Activated naive CD4-positive, alpha-beta T cell treated with anti-CD3 and anti-CD28 coated beads, Interleukin-2, amount 10 ng/mL, durations not matched to agents 7 days and 5 days (primary cell): ENCODE data around the gene GDF9.
"Not testable (repeated sequence)": the region's sequence is repeated elsewhere in the genome, so short reads cannot be mapped to it uniquely, and the experiment has no call there.

Source experiments
- CTCF ChIA-PET: fragments of 350-600 bp; sonication (Branson Sonifier 250); formaldehyde crosslinking; loops from one replicate; lab custom pipeline; 2021; ENCODE audit warnings: antibody characterized with exemption; lab: Charles Lee
- DNase-seq: peaks from one replicate; pipeline ENCODE4 v3.0.0-alpha.2; 2020
- H3K27ac Mint-ChIP-seq: one replicate; pipeline ENCODE4 v1.8.0; 2021; ENCODE audit warnings: mild to moderate bottlenecking, moderate library complexity, mixed read lengths
- H3K27me3 Mint-ChIP-seq: one replicate; pipeline ENCODE4 v1.8.0; 2021; ENCODE audit warnings: mild to moderate bottlenecking, mixed read lengths
- H3K36me3 Mint-ChIP-seq: one replicate; pipeline ENCODE4 v1.8.0; 2021; ENCODE audit warnings: mixed read lengths
- H3K4me1 Mint-ChIP-seq: one replicate; pipeline ENCODE4 v1.8.0; 2021; ENCODE audit warnings: mixed read lengths
- H3K4me3 Mint-ChIP-seq: one replicate; pipeline ENCODE4 v1.8.0; 2021; ENCODE audit warnings: mild to moderate bottlenecking, moderate library complexity, mixed read lengths
- H3K9me3 Mint-ChIP-seq: one replicate; pipeline ENCODE4 v1.8.0; 2021; ENCODE audit warnings: mixed read lengths

GDF9 gene

GRCh38 chr5:132867046-132867451 is 780 bp upstream of the GDF9 start:
- Mint-ChIP-seq H3K9me3 (no peaks in the 10 kb centered on the region), H3K4me3 (peak overlapping the region; percentile 93), H3K27me3 (peaks cover 19% of the 10 kb centered on the region), H3K36me3 (peaks cover 24% of the 10 kb centered on the region), H3K27ac (peak overlapping the region; percentile 98), H3K4me1 (peaks cover 24% of the 10 kb centered on the region)
- CTCF ChIA-PET = interaction anchor here (0.9 kb wide), 1 partner anchor 37 kb away, joined by 4 read pairs; the partner anchor contains the start of gene SHROOM1
- no peak for DNase-seq

- CTCF ChIA-PET = interaction anchor here (0.7 to 1.1 kb wide), 2 partner anchors 11 to 17 kb away, joined by 3 to 4 read pairs; no protein-coding TSS in a partner anchor
- peak overlapping the region; percentile 93 for H3K4me3 Mint-ChIP-seq
- no peak for DNase-seq
- H3K27ac Mint-ChIP-seq = peak overlapping the region; percentile 98
- peaks cover 24% of the 10 kb centered on the region for H3K36me3 Mint-ChIP-seq
- H3K4me1 Mint-ChIP-seq = peaks cover 24% of the 10 kb centered on the region
- no peaks in the 10 kb centered on the region for H3K9me3 Mint-ChIP-seq
- H3K27me3 Mint-ChIP-seq = peaks cover 24% of the 10 kb centered on the region
Observed at GRCh38 chr5:132865668-132866341, 464 bp downstream of the GDF9 start.

- CTCF ChIA-PET = interaction anchor here (1.3 kb wide), 1 partner anchor 27 kb away, joined by 3 read pairs; no protein-coding TSS in a partner anchor
Observed at GRCh38 chr5:132860742-132861141, 5.5 kb downstream of the GDF9 start.

GRCh38 chr5:132859889-132860437 is 6.3 kb downstream of the GDF9 start:
- Mint-ChIP-seq H3K27ac (no peak overlapping the region), H3K9me3 (no peaks in the 10 kb centered on the region), H3K4me1 (no peaks in the 10 kb centered on the region), H3K4me3 (no peak overlapping the region), H3K27me3 (peaks cover 47% of the 10 kb centered on the region), H3K36me3 (no peaks in the 10 kb centered on the region)
- no peak for DNase-seq
- CTCF ChIA-PET = interaction anchor here (1.3 kb wide), 1 partner anchor 26 kb away, joined by 3 read pairs; no protein-coding TSS in a partner anchor

More at GRCh38 chr5:132860742-132861141, 5.5 kb downstream of the GDF9 start:
- Mint-ChIP-seq H3K36me3 (no peaks in the 10 kb centered on the region), H3K9me3 (no peaks in the 10 kb centered on the region), H3K27me3 (peaks cover 39% of the 10 kb centered on the region), H3K4me3 (no peak overlapping the region), H3K27ac (no peak overlapping the region), H3K4me1 (peaks cover 6% of the 10 kb centered on the region)
- no peak for DNase-seq

- H3K4me3 Mint-ChIP-seq = no peak overlapping the region
- peaks cover 2% of the 10 kb centered on the region for H3K4me1 Mint-ChIP-seq
- CTCF ChIA-PET = no interaction called here
- no peaks in the 10 kb centered on the region for H3K9me3 Mint-ChIP-seq
- no peaks in the 10 kb centered on the region for H3K36me3 Mint-ChIP-seq
- DNase-seq = no peak
- H3K27ac Mint-ChIP-seq = no peak overlapping the region
- peaks cover 36% of the 10 kb centered on the region for H3K27me3 Mint-ChIP-seq
Observed at GRCh38 chr5:132856011-132856410, 10.3 kb downstream of the GDF9 start.

GRCh38 chr5:132854992-132855391 is 11.3 kb downstream of the GDF9 start:
- CTCF ChIA-PET = interaction anchor here (1.0 to 1.4 kb wide), 3 partner anchors 11 to 170 kb away, joined by 3 to 4 read pairs (median 3); no protein-coding TSS in a partner anchor
- DNase-seq, H3K4me3 Mint-ChIP-seq, H3K4me1 Mint-ChIP-seq, H3K36me3 Mint-ChIP-seq, H3K27ac Mint-ChIP-seq, H3K9me3 Mint-ChIP-seq: not testable (repeated sequence)
- peaks cover 39% of the 10 kb centered on the region for H3K27me3 Mint-ChIP-seq

GRCh38 chr5:132854301-132854700 is 12.0 kb downstream of the GDF9 start:
- Mint-ChIP-seq H3K4me3 (no peak overlapping the region), H3K9me3 (no peaks in the 10 kb centered on the region), H3K27ac (no peak overlapping the region), H3K4me1 (peaks cover 2% of the 10 kb centered on the region), H3K36me3 (no peaks in the 10 kb centered on the region), H3K27me3 (peaks cover 39% of the 10 kb centered on the region)
- CTCF ChIA-PET = interaction anchor here (1.0 to 1.4 kb wide), 4 partner anchors 10 to 169 kb away, joined by 3 to 4 read pairs (median 3); no protein-coding TSS in a partner anchor
- no peak for DNase-seq

GRCh38 chr5:132853790-132854189 is 12.5 kb downstream of the GDF9 start:
- Mint-ChIP-seq H3K36me3 (no peaks in the 10 kb centered on the region), H3K9me3 (no peaks in the 10 kb centered on the region), H3K27me3 (peaks cover 39% of the 10 kb centered on the region), H3K4me1 (peaks cover 2% of the 10 kb centered on the region), H3K4me3 (no peak overlapping the region), H3K27ac (no peak overlapping the region)
- CTCF ChIA-PET = interaction anchor here (1.1 to 1.4 kb wide), 2 partner anchors 10 to 31 kb away, joined by 3 read pairs; no protein-coding TSS in a partner anchor
- no peak for DNase-seq

GRCh38 chr5:132853323-132853722 is 12.9 kb downstream of the GDF9 start:
- DNase-seq = no peak
- H3K36me3 Mint-ChIP-seq = no peaks in the 10 kb centered on the region
- no peak overlapping the region for H3K4me3 Mint-ChIP-seq
- CTCF ChIA-PET = interaction anchor here (1.1 kb wide), 1 partner anchor 11 kb away, joined by 3 read pairs; no protein-coding TSS in a partner anchor
- no peak overlapping the region for H3K27ac Mint-ChIP-seq
- peaks cover 2% of the 10 kb centered on the region for H3K4me1 Mint-ChIP-seq
- H3K27me3 Mint-ChIP-seq = peaks cover 39% of the 10 kb centered on the region
- H3K9me3 Mint-ChIP-seq = no peaks in the 10 kb centered on the region

GRCh38 chr5:132850066-132850465 is 16.2 kb downstream of the GDF9 start:
- H3K36me3 Mint-ChIP-seq = no peaks in the 10 kb centered on the region
- CTCF ChIA-PET = no interaction called here
- peaks cover 11% of the 10 kb centered on the region for H3K27me3 Mint-ChIP-seq
- DNase-seq = no peak
- H3K27ac Mint-ChIP-seq = no peak overlapping the region
- H3K4me1 Mint-ChIP-seq = peaks cover 2% of the 10 kb centered on the region
- H3K4me3 Mint-ChIP-seq = no peak overlapping the region
- H3K9me3 Mint-ChIP-seq = no peaks in the 10 kb centered on the region

- Mint-ChIP-seq H3K9me3 (no peaks in the 10 kb centered on the region), H3K36me3 (no peaks in the 10 kb centered on the region), H3K4me3 (no peak overlapping the region), H3K27me3 (peaks cover 9% of the 10 kb centered on the region), H3K4me1 (peaks cover 2% of the 10 kb centered on the region), H3K27ac (no peak overlapping the region)
- DNase-seq = no peak
- CTCF ChIA-PET = no interaction called here
Observed at GRCh38 chr5:132849347-132849746, 16.9 kb downstream of the GDF9 start.

GRCh38 chr5:132848270-132848669 is 18.0 kb downstream of the GDF9 start:
- Mint-ChIP-seq H3K27me3 (peaks cover 11% of the 10 kb centered on the region), H3K4me1 (no peaks in the 10 kb centered on the region), H3K36me3 (no peaks in the 10 kb centered on the region), H3K9me3 (no peaks in the 10 kb centered on the region), H3K27ac (no peak overlapping the region), H3K4me3 (no peak overlapping the region)
- no peak for DNase-seq
- CTCF ChIA-PET = interaction anchor here (1.5 kb wide), 1 partner anchor 29 kb away, joined by 3 read pairs; no protein-coding TSS in a partner anchor

- Mint-ChIP-seq H3K27ac (no peak overlapping the region), H3K4me3 (no peak overlapping the region), H3K9me3 (no peaks in the 10 kb centered on the region), H3K4me1 (no peaks in the 10 kb centered on the region), H3K27me3 (peaks cover 19% of the 10 kb centered on the region), H3K36me3 (no peaks in the 10 kb centered on the region)
- CTCF ChIA-PET = no interaction called here
- no peak for DNase-seq
Observed at GRCh38 chr5:132841305-132841704, 25.0 kb downstream of the GDF9 start.

- no peaks in the 10 kb centered on the region for H3K9me3 Mint-ChIP-seq
- no peak overlapping the region for H3K4me3 Mint-ChIP-seq
- no peak overlapping the region for H3K27ac Mint-ChIP-seq
- no peaks in the 10 kb centered on the region for H3K36me3 Mint-ChIP-seq
- no peaks in the 10 kb centered on the region for H3K4me1 Mint-ChIP-seq
- DNase-seq = no peak
- H3K27me3 Mint-ChIP-seq = peaks cover 19% of the 10 kb centered on the region
- CTCF ChIA-PET = no interaction called here
Observed at GRCh38 chr5:132840896-132841295, 25.4 kb downstream of the GDF9 start.
